Measurements from ENCODE around the gene DNAH17.

DNAH17 gene

GRCh38 chr17:78491236-78492115, 85.7 kb downstream of the DNAH17 start:
- DNase-seq = no peak

- DNase-seq = no peak
Observed at GRCh38 chr17:78490673-78491072, 86.5 kb downstream of the DNAH17 start.

GRCh38 chr17:78490156-78490555, 87.0 kb downstream of the DNAH17 start:
- no peak for DNase-seq

- DNase-seq = no peak
Observed at GRCh38 chr17:78488867-78489634, 88.1 kb downstream of the DNAH17 start.

GRCh38 chr17:78488156-78488555, 89.0 kb downstream of the DNAH17 start:
- no peak for DNase-seq

- no peak for DNase-seq
Observed at GRCh38 chr17:78486946-78487680, 90.1 kb downstream of the DNAH17 start.

GRCh38 chr17:78486228-78486802, 90.9 kb downstream of the DNAH17 start:
- no peak for DNase-seq

- DNase-seq = no peak
Observed at GRCh38 chr17:78485290-78486168, 91.7 kb downstream of the DNAH17 start.

GRCh38 chr17:78484271-78485246, 92.6 kb downstream of the DNAH17 start:
- peak; percentile 52 for DNase-seq

GRCh38 chr17:78479369-78479768, 97.8 kb downstream of the DNAH17 start:
- DNase-seq = no peak

GRCh38 chr17:78478757-78479297, 98.4 kb downstream of the DNAH17 start:
- DNase-seq = no peak

GRCh38 chr17:78477913-78478756, 99.1 kb downstream of the DNAH17 start:
- DNase-seq = no peak

- no peak for DNase-seq
Observed at GRCh38 chr17:78476973-78477372, 100.2 kb downstream of the DNAH17 start.

GRCh38 chr17:78476149-78476548, 101.0 kb downstream of the DNAH17 start:
- no peak for DNase-seq

GRCh38 chr17:78475211-78475610, 102.0 kb downstream of the DNAH17 start:
- DNase-seq = no peak

- peak; percentile 68 for DNase-seq
Observed at GRCh38 chr17:78474614-78475146, 102.5 kb downstream of the DNAH17 start.

GRCh38 chr17:78473951-78474613, 103.1 kb downstream of the DNAH17 start:
- no peak for DNase-seq

Measured in CD4-positive, alpha-beta T cell treated with Interleukin-15 for 1 hour (primary cell).